ENCODE results near the gene ZSCAN2.

ZSCAN2 gene

GRCh38 chr15:84656972-84657371 lies 56.2 kb downstream of the ZSCAN2 start:
- TF ChIP-seq CTCF (IDR thresholded peaks at IDR 0.05; ENCODE audit: insufficient read depth, missing control alignments) = no peak
- DNase-seq (ENCODE audit: insufficient read length, low spot score) = no peak
- FAIRE-seq = no peak

- DNase-seq (ENCODE audit: insufficient read length, low spot score) (no peak), FAIRE-seq (no peak)
- no peak for TF ChIP-seq CTCF (IDR thresholded peaks at IDR 0.05; ENCODE audit: insufficient read depth, missing control alignments)
Observed at GRCh38 chr15:84657748-84658079, 56.9 kb downstream of the ZSCAN2 start.

- FAIRE-seq (no peak), DNase-seq (ENCODE audit: insufficient read length, low spot score) (peak; percentile 95)
- peak; percentile 16 for TF ChIP-seq CTCF (IDR thresholded peaks at IDR 0.05; ENCODE audit: insufficient read depth, missing control alignments)
Observed at GRCh38 chr15:84658080-84658787, 57.4 kb downstream of the ZSCAN2 start, which contains the start of gene NMB. Gene NMB (minus strand): TSS chr15:84658199. CDS start chr15:84658152, 47 bp downstream.

GRCh38 chr15:84658788-84659411 lies 58.1 kb downstream of the ZSCAN2 start:
- no peak for TF ChIP-seq CTCF (IDR thresholded peaks at IDR 0.05; ENCODE audit: insufficient read depth, missing control alignments)
- no peak for DNase-seq (ENCODE audit: insufficient read length, low spot score)
- no peak for FAIRE-seq

- FAIRE-seq (no peak), DNase-seq (ENCODE audit: insufficient read length, low spot score) (no peak)
- no peak for TF ChIP-seq CTCF (IDR thresholded peaks at IDR 0.05; ENCODE audit: insufficient read depth, missing control alignments)
Observed at GRCh38 chr15:84659904-84660781, 59.3 kb downstream of the ZSCAN2 start.

GRCh38 chr15:84661001-84661400 lies 60.2 kb downstream of the ZSCAN2 start:
- FAIRE-seq (no peak), DNase-seq (ENCODE audit: insufficient read length, low spot score) (no peak)
- TF ChIP-seq CTCF (IDR thresholded peaks at IDR 0.05; ENCODE audit: insufficient read depth, missing control alignments) = no peak

Measured in D721Med (cell line).